ENCODE results near the gene RRAS2.

DNA sequence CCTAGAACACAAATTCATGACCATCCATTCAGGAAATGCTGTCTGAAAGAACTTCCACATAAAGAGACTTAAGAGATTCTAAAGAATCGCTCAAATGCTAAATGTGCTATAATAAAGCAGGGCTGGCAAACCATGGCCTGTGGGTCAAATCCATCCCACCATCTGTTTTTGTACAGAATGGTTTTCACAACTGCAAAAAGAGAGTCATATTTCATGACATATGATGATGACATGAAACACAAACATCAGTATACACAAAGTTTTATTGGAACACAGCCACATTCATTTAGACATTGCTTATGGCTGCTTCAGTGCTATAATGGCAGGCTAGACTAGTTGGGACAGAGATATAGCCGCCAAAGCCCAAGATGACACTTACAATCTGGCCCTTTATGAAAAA, 85.1 kb downstream of the RRAS2 start:
- TF ChIP-seq, protein P1, sequence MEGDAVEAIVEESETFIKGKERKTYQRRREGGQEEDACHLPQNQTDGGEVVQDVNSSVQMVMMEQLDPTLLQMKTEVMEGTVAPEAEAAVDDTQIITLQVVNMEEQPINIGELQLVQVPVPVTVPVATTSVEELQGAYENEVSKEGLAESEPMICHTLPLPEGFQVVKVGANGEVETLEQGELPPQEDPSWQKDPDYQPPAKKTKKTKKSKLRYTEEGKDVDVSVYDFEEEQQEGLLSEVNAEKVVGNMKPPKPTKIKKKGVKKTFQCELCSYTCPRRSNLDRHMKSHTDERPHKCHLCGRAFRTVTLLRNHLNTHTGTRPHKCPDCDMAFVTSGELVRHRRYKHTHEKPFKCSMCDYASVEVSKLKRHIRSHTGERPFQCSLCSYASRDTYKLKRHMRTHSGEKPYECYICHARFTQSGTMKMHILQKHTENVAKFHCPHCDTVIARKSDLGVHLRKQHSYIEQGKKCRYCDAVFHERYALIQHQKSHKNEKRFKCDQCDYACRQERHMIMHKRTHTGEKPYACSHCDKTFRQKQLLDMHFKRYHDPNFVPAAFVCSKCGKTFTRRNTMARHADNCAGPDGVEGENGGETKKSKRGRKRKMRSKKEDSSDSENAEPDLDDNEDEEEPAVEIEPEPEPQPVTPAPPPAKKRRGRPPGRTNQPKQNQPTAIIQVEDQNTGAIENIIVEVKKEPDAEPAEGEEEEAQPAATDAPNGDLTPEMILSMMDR (IDR thresholded peaks at IDR 0.05; ENCODE audit: extremely low read depth in 1 of 2, insufficient read depth in 1 of 2, low read depth in 1 of 2, low read length in 2 of 2), result no peak
- TF ChIP-seq JUN (IDR thresholded peaks at IDR 0.05; ENCODE audit: borderline replicate concordance, insufficient read depth, insufficient read length, low read depth), result no peak
- no peak for TF ChIP-seq POLR2A (IDR thresholded peaks at IDR 0.05; ENCODE audit: low read depth, low read length)
- no peak for TF ChIP-seq MYC (IDR thresholded peaks at IDR 0.05; ENCODE audit: low read depth, low read length)
- TF ChIP-seq, protein P2, sequence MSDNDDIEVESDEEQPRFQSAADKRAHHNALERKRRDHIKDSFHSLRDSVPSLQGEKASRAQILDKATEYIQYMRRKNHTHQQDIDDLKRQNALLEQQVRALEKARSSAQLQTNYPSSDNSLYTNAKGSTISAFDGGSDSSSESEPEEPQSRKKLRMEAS (IDR thresholded peaks at IDR 0.05; ENCODE audit: insufficient read depth, insufficient read length), result no peak

Data from endothelial cell of umbilical vein (primary cell).